ENCODE data around the gene CBLC.

The CBLC gene

GRCh38 chr19:44795398-44795987 lies 17.8 kb downstream of the CBLC start:
- no peak overlapping the region for H3K9ac ChIP-seq
- H3K27ac ChIP-seq: peak overlapping the region; percentile 78
- no peaks in the 10 kb centered on the region for H3K9me3 ChIP-seq
- H3K4me2 ChIP-seq: peak overlapping the region; percentile 88
- peaks cover 90% of the 10 kb centered on the region for H3K4me1 ChIP-seq
- no peaks in the 10 kb centered on the region for H4K20me1 ChIP-seq
- H3K27me3 ChIP-seq: no peaks in the 10 kb centered on the region
- TF ChIP-seq Cebpa-rat (IDR thresholded peaks at IDR 0.05): no peak
- H3K36me3 ChIP-seq: no peaks in the 10 kb centered on the region
- 0 out of 2 replicates have a peak overlapping the region, but pooled peaks have one; percentile 11 for H3K4me3 ChIP-seq

DNA sequence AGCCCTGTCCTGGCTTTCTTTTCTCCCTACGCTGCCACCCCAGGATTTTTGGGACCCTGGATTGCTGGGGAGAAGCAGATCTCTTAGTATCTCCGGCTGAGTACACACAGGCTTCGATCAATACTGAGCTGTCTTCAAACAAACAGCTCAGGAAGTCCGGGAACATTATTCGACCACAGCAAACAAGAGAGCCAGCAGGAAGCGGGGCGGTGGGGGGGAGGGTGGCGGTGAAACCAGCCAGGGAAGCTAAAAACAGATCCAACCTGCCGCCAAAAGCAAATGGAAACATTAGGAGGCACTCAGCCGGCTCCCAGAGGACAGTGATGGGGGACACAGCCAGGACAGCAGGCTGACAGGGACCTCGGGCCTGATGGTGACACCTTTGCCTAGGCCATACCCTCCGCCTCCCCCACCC lies 19.0 kb downstream of the CBLC start:
- Histone ChIP-seq H4K20me1 (no peaks in the 10 kb centered on the region), H3K36me3 (no peaks in the 10 kb centered on the region), H3K9me3 (no peaks in the 10 kb centered on the region), H3K4me2 (peak overlapping the region; percentile 88), H3K4me1 (peaks cover 91% of the 10 kb centered on the region), H3K27me3 (no peaks in the 10 kb centered on the region), H3K4me3 (0 out of 2 replicates have a peak overlapping the region, but pooled peaks have one; percentile 25), H3K9ac (peak overlapping the region; percentile 53), H3K27ac (peak overlapping the region; percentile 78)
- no peak for TF ChIP-seq Cebpa-rat (IDR thresholded peaks at IDR 0.05)

DNA sequence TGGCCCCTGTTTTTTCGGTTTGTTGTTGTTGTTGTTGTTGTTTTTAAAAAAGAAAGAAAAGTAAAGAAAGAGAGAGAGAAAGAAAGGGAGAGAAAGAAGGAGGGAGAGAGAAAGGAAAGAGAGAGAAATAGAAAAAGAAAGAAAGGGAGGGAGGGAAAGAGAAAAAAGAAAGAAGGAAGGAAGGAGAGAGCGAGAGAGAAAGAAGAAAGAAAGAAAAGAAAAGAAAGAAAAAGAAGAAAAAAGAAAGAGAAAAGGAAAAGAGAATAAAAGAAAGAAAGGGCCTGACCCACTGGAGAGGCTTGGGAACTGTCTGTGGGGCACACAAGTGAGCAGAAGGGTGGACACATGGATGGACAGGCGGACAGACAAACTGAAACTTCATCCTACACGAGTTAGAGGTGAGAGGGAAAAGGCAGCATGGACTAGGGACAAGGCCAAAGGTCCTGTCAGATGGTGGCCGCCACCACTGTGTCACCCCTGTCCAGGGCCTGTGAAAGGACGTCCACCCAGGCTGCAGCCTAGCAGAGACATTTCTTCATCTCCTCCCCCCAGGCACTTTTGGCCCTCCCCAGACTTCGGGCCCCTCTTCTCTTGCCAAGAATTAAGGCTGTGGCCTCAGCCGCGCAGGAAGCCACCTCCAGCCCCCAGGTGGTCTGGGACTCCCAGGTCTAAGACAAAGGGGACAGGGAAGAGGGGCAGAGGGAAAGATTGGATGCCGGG lies 22.1 kb downstream of the CBLC start:
- no peak for TF ChIP-seq Cebpa-rat (IDR thresholded peaks at IDR 0.05)
- Histone ChIP-seq H3K9me3 (no peaks in the 10 kb centered on the region), H3K9ac (peak overlapping the region; percentile 25; the same call in 1 of the 2 replicates), H3K4me1 (peaks cover 70% of the 10 kb centered on the region), H3K27me3 (no peaks in the 10 kb centered on the region), H3K4me3 (no peak overlapping the region), H3K4me2 (peak overlapping the region; percentile 88), H3K36me3 (no peaks in the 10 kb centered on the region), H4K20me1 (no peaks in the 10 kb centered on the region), H3K27ac (peak overlapping the region; percentile 73)

GRCh38 chr19:44800461-44800860 lies 22.8 kb downstream of the CBLC start:
- no peak overlapping the region for H3K9ac ChIP-seq
- peak overlapping the region; percentile 88 for H3K4me2 ChIP-seq
- 0 out of 2 replicates have a peak, but pooled peaks have one; percentile 55 for TF ChIP-seq Cebpa-rat (IDR thresholded peaks at IDR 0.05)
- H3K27me3 ChIP-seq: no peaks in the 10 kb centered on the region
- peaks cover 63% of the 10 kb centered on the region for H3K4me1 ChIP-seq
- no peaks in the 10 kb centered on the region for H3K36me3 ChIP-seq
- no peaks in the 10 kb centered on the region for H4K20me1 ChIP-seq
- no peak overlapping the region for H3K4me3 ChIP-seq
- H3K27ac ChIP-seq: peak overlapping the region; percentile 73
- H3K9me3 ChIP-seq: no peaks in the 10 kb centered on the region

DNA sequence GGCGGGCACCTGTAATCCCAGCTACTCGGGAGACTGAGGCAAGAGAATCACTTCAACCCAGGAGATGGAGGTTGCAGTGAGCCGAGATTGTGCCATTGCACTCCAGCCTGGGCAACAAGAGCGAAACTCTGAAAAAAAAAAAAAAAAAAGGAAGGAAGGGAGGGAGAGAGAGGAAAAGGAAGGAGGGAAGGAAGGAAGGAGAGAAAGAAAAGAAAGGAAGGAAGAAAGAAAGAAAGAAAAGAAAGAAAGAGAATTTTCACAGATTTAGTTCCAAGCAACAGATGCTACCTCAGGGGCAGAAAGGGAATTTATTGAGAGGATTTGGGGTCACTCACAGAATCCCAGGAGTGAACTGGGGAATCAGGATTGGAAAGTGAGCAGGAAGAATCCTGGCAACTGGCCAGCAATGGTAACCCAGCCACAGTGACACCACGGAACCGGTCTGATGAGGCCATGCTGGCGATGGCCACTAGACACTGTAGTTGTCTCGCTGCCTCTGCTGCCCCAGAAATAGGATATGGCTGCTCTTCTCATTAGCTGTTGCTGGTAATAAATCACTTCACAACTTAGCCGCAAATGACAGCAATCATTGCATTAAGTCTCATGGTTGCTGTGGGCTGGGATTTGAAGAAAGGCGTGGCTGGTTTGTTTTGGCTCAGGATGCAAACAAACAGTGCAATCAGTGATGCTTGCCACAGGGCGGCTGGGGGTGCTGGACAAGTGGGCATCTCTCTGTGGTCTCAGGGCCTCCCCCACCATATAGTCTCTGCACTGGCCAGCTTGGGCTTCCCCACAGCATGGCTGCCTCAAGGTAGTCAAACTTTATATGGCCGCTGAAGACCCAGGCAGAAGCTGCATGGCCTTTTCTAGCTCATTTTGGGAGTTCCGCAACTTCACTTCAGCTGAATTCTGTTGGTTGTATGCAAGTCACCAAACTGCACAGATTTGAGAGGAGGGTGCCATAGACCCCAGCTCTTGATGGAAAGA lies 26.0 kb downstream of the CBLC start:
- Histone ChIP-seq H3K27ac (no peak overlapping the region), H3K36me3 (no peaks in the 10 kb centered on the region), H3K9ac (no peak overlapping the region), H3K4me3 (no peak overlapping the region), H3K4me1 (peaks cover 43% of the 10 kb centered on the region), H3K4me2 (0 out of 2 replicates have a peak overlapping the region, but pooled peaks have one; percentile 5), H4K20me1 (no peaks in the 10 kb centered on the region), H3K9me3 (no peaks in the 10 kb centered on the region), H3K27me3 (no peaks in the 10 kb centered on the region)
- TF ChIP-seq Cebpa-rat (IDR thresholded peaks at IDR 0.05): no peak

- no peaks in the 10 kb centered on the region for H4K20me1 ChIP-seq
- H3K4me1 ChIP-seq: peaks cover 34% of the 10 kb centered on the region
- H3K9me3 ChIP-seq: no peaks in the 10 kb centered on the region
- H3K27me3 ChIP-seq: no peaks in the 10 kb centered on the region
- no peak overlapping the region for H3K4me3 ChIP-seq
- no peak for TF ChIP-seq Cebpa-rat (IDR thresholded peaks at IDR 0.05)
- no peak overlapping the region for H3K4me2 ChIP-seq
- no peak overlapping the region for H3K9ac ChIP-seq
- H3K27ac ChIP-seq: no peak overlapping the region
- no peaks in the 10 kb centered on the region for H3K36me3 ChIP-seq
Measured at GRCh38 chr19:44806291-44806690, 28.6 kb downstream of the CBLC start.

DNA sequence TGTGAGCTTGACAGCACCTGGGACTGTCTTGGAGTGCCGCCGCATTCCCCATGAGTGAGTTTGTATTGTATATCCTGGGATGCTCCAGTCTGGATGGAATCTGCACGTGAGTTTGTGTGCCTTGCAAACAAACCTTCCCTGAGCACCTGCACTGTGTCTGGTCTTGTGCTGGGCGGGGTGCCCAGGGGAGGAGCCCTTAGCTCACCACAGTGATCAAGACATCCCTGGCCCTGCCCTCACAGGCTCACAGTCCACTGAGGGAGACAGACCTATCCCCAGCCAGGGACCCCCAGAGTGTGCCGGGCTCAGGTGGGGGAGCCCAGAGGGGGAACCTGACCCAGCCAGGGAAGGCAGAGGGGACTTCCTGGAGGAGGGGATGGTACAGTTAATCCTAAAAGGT lies 29.5 kb downstream of the CBLC start:
- Histone ChIP-seq H3K9me3 (no peaks in the 10 kb centered on the region), H4K20me1 (no peaks in the 10 kb centered on the region), H3K27me3 (no peaks in the 10 kb centered on the region), H3K4me3 (no peak overlapping the region), H3K9ac (no peak overlapping the region), H3K36me3 (no peaks in the 10 kb centered on the region), H3K4me2 (no peak overlapping the region), H3K4me1 (peaks cover 34% of the 10 kb centered on the region), H3K27ac (no peak overlapping the region)
- TF ChIP-seq Cebpa-rat (IDR thresholded peaks at IDR 0.05): no peak

DNA sequence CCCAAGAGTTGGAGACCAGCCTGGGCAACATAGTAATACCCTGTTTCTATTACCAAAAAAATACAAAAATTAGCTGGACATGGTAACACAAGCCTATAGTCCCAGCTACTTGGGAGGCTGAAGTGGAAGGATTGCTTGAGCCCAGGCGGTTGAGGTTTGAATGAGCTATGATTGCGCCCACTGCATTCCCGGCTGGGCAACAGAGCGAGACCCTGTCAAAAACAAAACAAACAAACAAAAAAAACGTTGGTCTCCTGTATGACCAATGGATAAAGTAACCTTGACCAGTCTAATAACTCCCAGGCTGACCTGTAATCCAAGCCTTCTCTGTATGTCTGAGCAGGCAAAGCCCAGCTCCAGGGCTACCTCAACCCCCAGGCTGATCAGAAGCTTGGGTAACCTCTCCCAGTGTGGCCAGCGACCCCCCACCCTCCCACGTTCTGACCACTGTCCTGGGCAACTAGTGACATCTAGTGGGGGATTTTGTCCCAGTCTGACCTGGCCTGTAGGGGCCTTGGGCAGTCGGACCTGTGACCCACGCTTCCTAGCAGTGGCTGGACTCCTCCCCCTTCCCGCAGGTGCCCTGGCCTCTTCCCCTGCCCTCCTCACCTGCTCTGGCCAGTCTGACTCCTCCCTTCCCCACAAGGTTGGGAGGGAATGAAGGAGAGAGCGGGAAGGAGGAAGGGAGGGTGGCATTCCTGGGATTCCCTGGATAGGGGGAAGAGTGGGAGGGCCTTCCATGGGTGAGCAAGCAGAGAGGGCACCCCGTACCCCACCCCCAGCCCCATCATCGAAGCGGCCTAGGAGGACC lies 30.2 kb downstream of the CBLC start:
- Histone ChIP-seq H3K27me3 (no peaks in the 10 kb centered on the region), H3K9ac (no peak overlapping the region; the same call in 1 of the 2 replicates), H3K9me3 (no peaks in the 10 kb centered on the region), H3K4me1 (peaks cover 34% of the 10 kb centered on the region), H3K4me2 (peak overlapping the region; percentile 98), H3K4me3 (no peak overlapping the region), H4K20me1 (no peaks in the 10 kb centered on the region), H3K36me3 (no peaks in the 10 kb centered on the region), H3K27ac (no peak overlapping the region)
- no peak for TF ChIP-seq Cebpa-rat (IDR thresholded peaks at IDR 0.05)
